HG02943 (cell line): ENCODE data around the gene TTLL1.
A peak's percentile ranks its signal among the peaks of the same experiment; 100 is the strongest.

Experiments
- ATAC-seq: cut with Tn5 transposase; IDR thresholded peaks from one replicate; pipeline ENCODE4 v1.9.1; 2021; ENCODE audit warnings: mild to moderate bottlenecking, low read depth, moderate library complexity; ENCODE audit not compliant: unreplicated experiment

The TTLL1 gene

GRCh38 chr22:43088984-43089717 is at the start of gene TTLL1:
Gene TTLL1 (minus strand): TSS chr22:43089391. CDS start chr22:43075586, 13,805 bp downstream.
- peak; percentile 61 for ATAC-seq

- no peak for ATAC-seq
These were observed 47.6 kb upstream of the TTLL1 start for GRCh38 chr22:43136801-43137200.

- ATAC-seq = no peak
These were observed 47.1 kb upstream of the TTLL1 start for GRCh38 chr22:43136255-43136654.

- no peak for ATAC-seq
These were observed 46.4 kb upstream of the TTLL1 start for GRCh38 chr22:43135565-43135964.

- ATAC-seq = no peak
These were observed 45.4 kb upstream of the TTLL1 start for GRCh38 chr22:43134553-43134952.

- no peak for ATAC-seq
These were observed 44.2 kb upstream of the TTLL1 start for GRCh38 chr22:43133401-43133800.

- ATAC-seq = no peak
These were observed 42.7 kb upstream of the TTLL1 start for GRCh38 chr22:43131773-43132501.

GRCh38 chr22:43129426-43130425 is 40.5 kb upstream of the TTLL1 start:
- ATAC-seq = no peak

- no peak for ATAC-seq
These were observed 39.8 kb upstream of the TTLL1 start for GRCh38 chr22:43128928-43129424.

GRCh38 chr22:43128116-43128515 is 38.9 kb upstream of the TTLL1 start:
- ATAC-seq = no peak

- ATAC-seq = no peak
These were observed 38.1 kb upstream of the TTLL1 start for GRCh38 chr22:43127166-43127908.

GRCh38 chr22:43126501-43127165 is 37.4 kb upstream of the TTLL1 start:
- no peak for ATAC-seq

GRCh38 chr22:43118953-43119458 is 29.8 kb upstream of the TTLL1 start:
- peak; percentile 59 for ATAC-seq

GRCh38 chr22:43118024-43118849 is 29.0 kb upstream of the TTLL1 start:
- no peak for ATAC-seq

- ATAC-seq = no peak
These were observed 27.7 kb upstream of the TTLL1 start for GRCh38 chr22:43116932-43117331.

GRCh38 chr22:43114958-43115357 is 25.8 kb upstream of the TTLL1 start:
- no peak for ATAC-seq

GRCh38 chr22:43113526-43114251 is 24.5 kb upstream of the TTLL1 start:
- no peak for ATAC-seq
